ENCODE measurements around the gene LEF1.

LEF1 gene

GRCh38 chr4:108170631-108171338 lies 2.1 kb upstream of the LEF1 start:
- Histone ChIP-seq H3K4me2 (ENCODE audit: low read length) (peak overlapping the region; percentile 81), H3K79me2 (ENCODE audit: low read length) (peaks cover 19% of the 10 kb centered on the region), H3K9me3 (ENCODE audit: insufficient read depth, low read length) (no peaks in the 10 kb centered on the region), H3K36me3 (replicated peaks; ENCODE audit: low read depth, low read length) (no peaks in the 10 kb centered on the region), H2AFZ (ENCODE audit: low read depth, low read length) (peak overlapping the region; percentile 26; the same call in 1 of the 2 replicates), H3K27me3 (ENCODE audit: low read depth, low read length) (peaks cover 34% of the 10 kb centered on the region), H3K4me3 (ENCODE audit: low read length) (peak overlapping the region; percentile 85), H3K9ac (ENCODE audit: low read length) (peak overlapping the region; percentile 4; the same call in 1 of the 2 replicates), H4K20me1 (ENCODE audit: insufficient read depth, low read length) (no peaks in the 10 kb centered on the region), H3K27ac (ENCODE audit: low read length) (no peak overlapping the region), H3K4me1 (ENCODE audit: low read length) (peaks cover 40% of the 10 kb centered on the region)
- TF ChIP-seq CTCF (IDR thresholded peaks at IDR 0.05; ENCODE audit: low read depth, low read length) (no peak), EZH2phosphoT487 (IDR thresholded peaks at IDR 0.05; ENCODE audit: low read depth) (0 out of 2 replicates have a peak, but pooled peaks have one; percentile 10)

- H3K9ac ChIP-seq (ENCODE audit: low read length) = no peak overlapping the region
- H3K4me3 ChIP-seq (ENCODE audit: low read length) = peak overlapping the region; percentile 99
- H3K9me3 ChIP-seq (ENCODE audit: insufficient read depth, low read length) = no peaks in the 10 kb centered on the region
- H3K27ac ChIP-seq (ENCODE audit: low read length) = no peak overlapping the region
- H3K27me3 ChIP-seq (ENCODE audit: low read depth, low read length) = peaks cover 34% of the 10 kb centered on the region
- H4K20me1 ChIP-seq (ENCODE audit: insufficient read depth, low read length) = no peaks in the 10 kb centered on the region
- no peak for TF ChIP-seq EZH2phosphoT487 (IDR thresholded peaks at IDR 0.05; ENCODE audit: low read depth)
- no peak for TF ChIP-seq CTCF (IDR thresholded peaks at IDR 0.05; ENCODE audit: low read depth, low read length)
- H3K4me1 ChIP-seq (ENCODE audit: low read length) = peaks cover 48% of the 10 kb centered on the region
- peak overlapping the region; percentile 98 for H3K4me2 ChIP-seq (ENCODE audit: low read length)
- H2AFZ ChIP-seq (ENCODE audit: low read depth, low read length) = no peak overlapping the region
- H3K36me3 ChIP-seq (replicated peaks; ENCODE audit: low read depth, low read length) = no peaks in the 10 kb centered on the region
- H3K79me2 ChIP-seq (ENCODE audit: low read length) = peaks cover 30% of the 10 kb centered on the region
Observed at GRCh38 chr4:108169664-108170063, 932 bp upstream of the LEF1 start.

- Histone ChIP-seq H3K9ac (ENCODE audit: low read length) (peak overlapping the region; percentile 95), H3K27ac (ENCODE audit: low read length) (peak overlapping the region; percentile 21; the same call in 1 of the 2 replicates), H3K36me3 (replicated peaks; ENCODE audit: low read depth, low read length) (peaks cover 3% of the 10 kb centered on the region), H3K4me2 (ENCODE audit: low read length) (peak overlapping the region; percentile 98), H2AFZ (ENCODE audit: low read depth, low read length) (peak overlapping the region; percentile 68), H4K20me1 (ENCODE audit: insufficient read depth, low read length) (no peaks in the 10 kb centered on the region), H3K27me3 (ENCODE audit: low read depth, low read length) (peaks cover 34% of the 10 kb centered on the region), H3K4me3 (ENCODE audit: low read length) (peak overlapping the region; percentile 99), H3K79me2 (ENCODE audit: low read length) (peaks cover 36% of the 10 kb centered on the region), H3K9me3 (ENCODE audit: insufficient read depth, low read length) (no peaks in the 10 kb centered on the region), H3K4me1 (ENCODE audit: low read length) (peaks cover 42% of the 10 kb centered on the region)
- no peak for TF ChIP-seq EZH2phosphoT487 (IDR thresholded peaks at IDR 0.05; ENCODE audit: low read depth)
- TF ChIP-seq CTCF (IDR thresholded peaks at IDR 0.05; ENCODE audit: low read depth, low read length) = no peak
Observed at GRCh38 chr4:108168160-108168670, 517 bp downstream of the LEF1 start.

GRCh38 chr4:108166441-108167315 lies 2.1 kb downstream of the LEF1 start:
- H3K27ac ChIP-seq (ENCODE audit: low read length) = peak overlapping the region; percentile 39
- peaks cover 46% of the 10 kb centered on the region for H3K79me2 ChIP-seq (ENCODE audit: low read length)
- peak overlapping the region; percentile 95 for H3K9ac ChIP-seq (ENCODE audit: low read length)

More at GRCh38 chr4:108166441-108167315, 2.1 kb downstream of the LEF1 start:
- Histone ChIP-seq H4K20me1 (ENCODE audit: insufficient read depth, low read length) (no peaks in the 10 kb centered on the region), H3K9me3 (ENCODE audit: insufficient read depth, low read length) (no peaks in the 10 kb centered on the region), H3K4me1 (ENCODE audit: low read length) (peaks cover 36% of the 10 kb centered on the region), H3K4me3 (ENCODE audit: low read length) (peak overlapping the region; percentile 99), H2AFZ (ENCODE audit: low read depth, low read length) (peak overlapping the region; percentile 93), H3K27me3 (ENCODE audit: low read depth, low read length) (peaks cover 30% of the 10 kb centered on the region), H3K4me2 (ENCODE audit: low read length) (peak overlapping the region; percentile 98), H3K36me3 (replicated peaks; ENCODE audit: low read depth, low read length) (peaks cover 14% of the 10 kb centered on the region)
- TF ChIP-seq EZH2phosphoT487 (IDR thresholded peaks at IDR 0.05; ENCODE audit: low read depth) (no peak), CTCF (IDR thresholded peaks at IDR 0.05; ENCODE audit: low read depth, low read length) (no peak)
